ENCODE results near the gene RELN. TPM values are rescaled to one million over a fixed set of nuclear protein-coding genes. Genes with fewer than 3 reads are reported as not detected.

RELN gene
- total and polyA plus RNA-seq, 10 donors, result 0.03 to 7.6 (median 1.0) TPM

DNA sequence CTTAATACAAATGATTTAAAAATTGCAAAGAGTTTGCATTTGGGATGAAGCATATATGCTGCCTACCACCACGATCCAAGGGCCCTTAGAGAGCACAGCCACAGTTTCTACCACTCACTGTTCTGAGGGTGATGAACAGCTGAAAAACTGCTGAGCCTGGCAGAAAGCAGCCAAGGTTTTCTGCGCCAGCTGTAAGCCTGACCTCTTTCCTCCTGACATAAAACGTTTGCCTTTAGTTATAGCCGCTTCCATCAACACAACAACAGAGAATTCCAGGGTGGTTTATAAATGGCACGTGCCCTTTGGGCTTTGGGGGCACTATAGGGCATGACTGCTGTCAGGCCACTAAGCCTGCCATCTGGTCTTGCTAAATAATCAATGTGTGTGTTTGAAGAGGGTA is 222.8 kb downstream of the RELN start:
- no peaks in the 10 kb centered on the region for H3K27me3 ChIP-seq (replicated peaks in 1 of 7)
- DNase-seq, result no peak
- no peaks in the 10 kb centered on the region for H3K4me1 ChIP-seq
- WGBS, 5 donors, result 55 to 61% (median 59%) methylated on average over 5 of the region's 5 CpGs
- no peak overlapping the region for H3K27ac ChIP-seq
- intact Hi-C loops (cut with DNase I; ENCODE audit: low total_unique reads), result no loop called here
- H3K9me3 ChIP-seq, result no peaks in the 10 kb centered on the region
- no peaks in the 10 kb centered on the region for H3K36me3 ChIP-seq
- no peak for TF ChIP-seq POLR2A (IDR thresholded peaks at IDR 0.05)
- TF ChIP-seq POLR2AphosphoS5 (IDR thresholded peaks at IDR 0.05), result no peak
- TF ChIP-seq CTCF (IDR thresholded peaks at IDR 0.05 in 8 of 11, conservative IDR thresholded peaks at IDR 0.05 in 3 of 11), result no peak
- no peak overlapping the region for H3K4me3 ChIP-seq

DNA sequence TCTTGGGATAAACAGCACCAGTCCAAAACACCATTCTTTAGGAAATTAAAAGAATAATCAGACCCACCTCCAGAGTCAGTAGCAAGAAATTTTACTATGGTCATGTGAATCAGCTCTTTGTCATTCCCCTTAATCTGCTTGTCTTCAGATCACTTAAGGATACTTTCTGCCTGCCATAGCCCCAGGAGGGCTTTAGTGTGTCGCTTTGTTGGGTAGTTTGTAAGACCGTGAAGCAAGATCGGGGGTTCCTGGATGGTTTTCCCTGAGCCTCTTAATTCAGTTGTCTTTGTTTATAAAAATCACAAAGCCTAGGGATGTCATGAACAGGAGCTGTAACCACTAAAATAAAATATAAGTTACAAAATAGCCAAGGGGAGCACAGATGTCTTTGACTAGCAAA is 223.6 kb downstream of the RELN start:
- intact Hi-C loops (cut with DNase I; ENCODE audit: low total_unique reads), result no loop called here
- Histone ChIP-seq H3K36me3 (no peaks in the 10 kb centered on the region), H3K4me1 (no peaks in the 10 kb centered on the region), H3K4me3 (no peak overlapping the region), H3K27me3 (replicated peaks in 1 of 7) (no peaks in the 10 kb centered on the region), H3K9me3 (no peaks in the 10 kb centered on the region), H3K27ac (no peak overlapping the region)
- no peak for TF ChIP-seq POLR2AphosphoS5 (IDR thresholded peaks at IDR 0.05)
- TF ChIP-seq POLR2A (IDR thresholded peaks at IDR 0.05), result no peak
- TF ChIP-seq CTCF (IDR thresholded peaks at IDR 0.05 in 8 of 11, conservative IDR thresholded peaks at IDR 0.05 in 3 of 11), result no peak
- DNase-seq, result no peak
- 59 to 71% (median 67%) methylated on average over 3 of the region's 3 CpGs for WGBS, 5 donors

- intact Hi-C loops (cut with DNase I; ENCODE audit: low total_unique reads), result no loop called here
- WGBS, 5 donors, result 87 to 92% (median 88%) methylated on average over 8 of the region's 8 CpGs
- TF ChIP-seq CTCF (IDR thresholded peaks at IDR 0.05 in 8 of 11, conservative IDR thresholded peaks at IDR 0.05 in 3 of 11) (no peak), POLR2A (IDR thresholded peaks at IDR 0.05) (no peak), POLR2AphosphoS5 (IDR thresholded peaks at IDR 0.05) (no peak)
- Histone ChIP-seq H3K4me3 (no peak overlapping the region), H3K36me3 (no peaks in the 10 kb centered on the region), H3K4me1 (no peaks in the 10 kb centered on the region), H3K27me3 (replicated peaks in 1 of 7) (no peaks in the 10 kb centered on the region), H3K9me3 (no peaks in the 10 kb centered on the region), H3K27ac (no peak overlapping the region)
- DNase-seq, result no peak
These were observed 224.6 kb downstream of the RELN start for GRCh38 chr7:103764901-103765300.

DNA sequence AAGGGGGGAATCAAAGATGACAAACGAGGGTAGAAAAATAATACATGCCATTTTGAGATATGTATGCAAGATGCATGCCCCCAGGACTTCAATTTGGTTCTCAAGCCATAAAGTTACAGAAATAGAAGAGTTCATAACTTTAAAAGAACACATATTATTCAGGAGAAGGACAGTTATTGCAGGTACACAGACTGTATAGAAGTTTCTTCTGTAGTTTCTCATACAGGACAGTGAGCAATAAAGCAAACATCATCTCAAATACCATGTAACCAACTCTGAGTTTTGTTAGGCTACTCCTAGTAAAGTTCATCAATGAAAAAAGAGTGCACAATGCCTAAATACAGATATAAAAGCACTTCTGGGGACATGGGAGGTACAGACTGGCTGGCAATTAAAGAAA is 226.6 kb downstream of the RELN start:
- Histone ChIP-seq H3K4me3 (no peak overlapping the region), H3K4me1 (no peaks in the 10 kb centered on the region), H3K9me3 (no peaks in the 10 kb centered on the region), H3K36me3 (no peaks in the 10 kb centered on the region), H3K27ac (no peak overlapping the region), H3K27me3 (replicated peaks in 1 of 7) (no peaks in the 10 kb centered on the region)
- no peak for DNase-seq
- TF ChIP-seq CTCF (IDR thresholded peaks at IDR 0.05 in 8 of 11, conservative IDR thresholded peaks at IDR 0.05 in 3 of 11), result no peak
- no peak for TF ChIP-seq POLR2A (IDR thresholded peaks at IDR 0.05)
- no peak for TF ChIP-seq POLR2AphosphoS5 (IDR thresholded peaks at IDR 0.05)
- 50 to 68% (median 58%) methylated on average over 1 of the region's 1 CpG for WGBS, 5 donors
- intact Hi-C loops (cut with DNase I; ENCODE audit: low total_unique reads), result no loop called here

Data from spleen (tissue), 11 donors.